ENCODE data around the gene CIB4.

Gene CIB4

GRCh38 chr2:26584656-26585055 is 56.5 kb downstream of the CIB4 start:
- DNase-seq, result no peak

GRCh38 chr2:26584191-26584590 is 57.0 kb downstream of the CIB4 start:
- DNase-seq, result no peak

- no peak for DNase-seq
Observed at GRCh38 chr2:26583381-26583911, 57.7 kb downstream of the CIB4 start.

GRCh38 chr2:26582890-26583289 is 58.3 kb downstream of the CIB4 start:
- DNase-seq, result no peak

- DNase-seq, result no peak
Observed at GRCh38 chr2:26581991-26582842, 58.9 kb downstream of the CIB4 start.

- DNase-seq, result no peak
Observed at GRCh38 chr2:26581266-26581990, 59.7 kb downstream of the CIB4 start.

GRCh38 chr2:26580751-26581150 is 60.4 kb downstream of the CIB4 start:
- DNase-seq, result no peak

GRCh38 chr2:26580151-26580550 is 61.0 kb downstream of the CIB4 start:
- no peak for DNase-seq

- no peak for DNase-seq
Observed at GRCh38 chr2:26579723-26580040, 61.5 kb downstream of the CIB4 start.

GRCh38 chr2:26579025-26579722 is 62.0 kb downstream of the CIB4 start:
- no peak for DNase-seq

- no peak for DNase-seq
Observed at GRCh38 chr2:26578581-26578980, 62.6 kb downstream of the CIB4 start.

GRCh38 chr2:26578113-26578458 is 63.1 kb downstream of the CIB4 start:
- no peak for DNase-seq

- DNase-seq, result peak in 36 of 58 donors; percentile 4 to 77 (median 30)
Observed at GRCh38 chr2:26577442-26578112, 63.6 kb downstream of the CIB4 start.

- DNase-seq, result no peak
Observed at GRCh38 chr2:26576565-26577441, 64.4 kb downstream of the CIB4 start.

- no peak for DNase-seq
Observed at GRCh38 chr2:26575836-26576564, 65.2 kb downstream of the CIB4 start.

- DNase-seq, result no peak
Observed at GRCh38 chr2:26574900-26575560, 66.1 kb downstream of the CIB4 start.

- DNase-seq, result no peak
Observed at GRCh38 chr2:26574066-26574899, 66.9 kb downstream of the CIB4 start.

GRCh38 chr2:26573241-26573925 is 67.8 kb downstream of the CIB4 start:
- DNase-seq, result no peak
